HG03108 (cell line): Measurements from ENCODE around the gene GALNT9.

Experiments
- ATAC-seq: cut with Tn5 transposase; IDR thresholded peaks from one replicate; pipeline ENCODE4 v1.9.1; 2021; ENCODE audit warnings: moderate library complexity; ENCODE audit not compliant: unreplicated experiment

Gene GALNT9

DNA sequence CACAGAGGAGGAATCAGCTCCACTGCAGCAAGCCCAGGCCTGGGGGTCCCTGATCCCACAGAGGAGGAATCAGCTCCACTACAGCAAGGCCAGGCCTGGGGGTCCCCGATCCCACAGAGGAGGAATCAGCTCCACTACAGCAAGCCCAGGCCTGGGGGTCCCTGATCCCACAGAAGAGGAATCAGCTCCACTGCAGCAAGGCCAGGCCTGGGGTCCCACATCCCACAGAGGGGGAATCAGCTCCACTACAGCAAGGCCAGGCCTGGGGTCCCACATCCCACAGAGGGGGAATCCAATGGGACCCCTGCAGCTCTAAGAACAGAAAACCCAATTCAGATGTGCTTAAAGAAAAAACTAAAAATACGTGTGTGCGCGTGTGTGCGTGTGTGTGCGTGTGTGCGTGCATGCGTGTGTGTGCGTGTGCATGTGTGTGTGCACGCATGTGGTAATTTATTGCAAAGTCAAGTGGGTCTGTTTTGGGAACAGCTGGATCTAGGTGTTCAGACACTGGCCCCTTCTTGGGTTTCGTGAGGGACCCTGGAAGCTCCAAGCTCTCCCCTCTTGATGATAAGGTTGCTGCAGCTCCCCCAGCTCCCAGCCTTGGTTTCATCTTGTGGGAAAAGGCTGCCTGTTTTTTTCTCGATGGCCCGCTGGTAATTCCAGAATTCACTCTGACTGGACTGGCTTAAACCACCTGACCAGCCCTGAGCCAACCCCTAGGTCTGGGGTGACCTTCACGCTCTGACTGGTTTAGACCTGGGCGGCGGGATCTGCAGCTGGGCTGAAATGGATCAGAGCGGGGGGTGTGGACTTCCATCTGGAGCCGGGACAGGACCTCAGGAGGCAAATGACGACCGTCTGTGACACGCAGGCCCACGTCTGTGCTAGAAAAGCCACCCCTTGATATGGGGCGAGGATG lies 47.1 kb downstream of the GALNT9 start:
- no peak for ATAC-seq

- ATAC-seq: no peak
These were observed 48.4 kb downstream of the GALNT9 start for GRCh38 chr12:132281038-132281437.

- no peak for ATAC-seq
These were observed 49.0 kb downstream of the GALNT9 start for GRCh38 chr12:132280406-132280805.

DNA sequence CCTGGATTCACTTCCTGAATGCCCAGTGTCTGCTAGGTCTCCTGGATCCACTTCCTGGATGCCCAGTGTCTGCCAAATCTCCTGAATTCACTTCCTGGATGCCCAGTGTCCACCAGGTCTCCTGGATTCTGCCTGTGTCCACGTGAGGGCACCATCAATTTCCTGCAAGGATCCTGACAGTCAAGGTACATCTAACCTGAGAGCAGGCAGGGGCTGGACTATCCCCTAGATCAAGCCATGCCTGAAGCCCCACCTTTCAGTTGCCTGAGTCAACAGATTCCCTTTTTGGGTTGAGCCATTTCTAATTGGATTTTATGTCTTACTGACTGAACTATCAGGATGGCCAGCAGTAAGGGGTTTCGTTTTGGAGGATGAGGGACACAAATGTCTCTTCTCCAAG lies 49.5 kb downstream of the GALNT9 start:
- no peak for ATAC-seq

- ATAC-seq: no peak
These were observed 50.1 kb downstream of the GALNT9 start for GRCh38 chr12:132279184-132279889.

DNA sequence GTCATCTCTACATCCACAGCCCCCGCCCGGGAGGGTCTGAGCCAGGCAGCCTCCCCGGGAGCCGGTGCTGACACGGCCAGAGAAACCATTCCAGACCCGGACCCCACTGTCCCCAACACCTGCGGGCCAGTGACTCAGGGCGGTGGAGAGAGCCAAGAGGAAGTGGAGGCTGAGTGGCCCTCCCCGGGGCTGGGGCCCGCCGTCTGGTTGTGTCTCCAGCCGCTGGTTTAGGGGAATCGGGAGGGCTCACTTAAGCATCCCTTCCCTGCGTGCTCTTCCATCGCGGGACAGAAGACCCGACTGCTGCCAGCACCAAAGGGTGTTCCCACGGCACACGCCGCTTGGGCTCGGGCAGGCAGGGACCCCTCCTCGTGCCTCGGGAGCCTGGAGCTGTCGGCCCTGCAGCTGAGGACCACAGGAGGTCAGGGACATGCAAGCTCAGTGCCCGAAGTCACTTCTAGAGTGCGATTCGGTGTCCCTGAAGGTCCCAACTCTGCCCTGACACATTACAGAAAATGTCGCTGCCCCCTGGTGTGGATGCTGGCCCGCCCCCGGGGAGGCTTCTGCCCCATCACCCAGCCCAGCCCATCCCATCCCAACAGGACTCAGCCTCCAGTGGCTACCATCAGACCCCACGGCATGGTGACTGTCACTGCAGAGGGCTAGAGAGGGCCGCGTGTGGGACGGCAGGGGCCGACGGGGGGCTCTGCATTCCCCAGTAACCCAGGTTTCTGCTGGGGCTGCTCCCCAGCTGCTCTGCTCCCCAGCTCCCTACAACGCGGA lies 50.8 kb downstream of the GALNT9 start:
- no peak for ATAC-seq

DNA sequence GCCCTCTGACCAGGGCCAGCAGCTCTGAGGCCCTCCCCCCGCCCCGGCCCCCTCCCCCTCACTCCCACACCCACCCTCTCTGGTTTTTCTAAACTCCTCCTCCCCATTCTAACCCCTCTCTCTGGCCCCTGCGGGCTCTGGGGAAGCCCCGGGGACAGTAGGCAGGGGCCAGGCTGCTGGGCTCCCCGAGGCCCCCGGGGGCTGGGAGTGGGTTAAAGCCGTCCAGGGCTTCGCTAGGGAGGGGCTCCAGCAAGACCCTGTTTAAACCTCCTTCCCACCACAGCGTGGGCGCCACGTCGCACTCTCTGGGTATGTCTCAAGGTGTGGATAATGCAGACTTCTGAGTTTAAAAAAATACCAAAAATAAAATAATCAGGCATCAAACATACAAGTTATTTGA lies 51.4 kb downstream of the GALNT9 start:
- ATAC-seq: no peak

GRCh38 chr12:132277374-132277941 lies 51.9 kb downstream of the GALNT9 start:
- no peak for ATAC-seq

- ATAC-seq: no peak
These were observed 52.5 kb downstream of the GALNT9 start for GRCh38 chr12:132276827-132277373.

DNA sequence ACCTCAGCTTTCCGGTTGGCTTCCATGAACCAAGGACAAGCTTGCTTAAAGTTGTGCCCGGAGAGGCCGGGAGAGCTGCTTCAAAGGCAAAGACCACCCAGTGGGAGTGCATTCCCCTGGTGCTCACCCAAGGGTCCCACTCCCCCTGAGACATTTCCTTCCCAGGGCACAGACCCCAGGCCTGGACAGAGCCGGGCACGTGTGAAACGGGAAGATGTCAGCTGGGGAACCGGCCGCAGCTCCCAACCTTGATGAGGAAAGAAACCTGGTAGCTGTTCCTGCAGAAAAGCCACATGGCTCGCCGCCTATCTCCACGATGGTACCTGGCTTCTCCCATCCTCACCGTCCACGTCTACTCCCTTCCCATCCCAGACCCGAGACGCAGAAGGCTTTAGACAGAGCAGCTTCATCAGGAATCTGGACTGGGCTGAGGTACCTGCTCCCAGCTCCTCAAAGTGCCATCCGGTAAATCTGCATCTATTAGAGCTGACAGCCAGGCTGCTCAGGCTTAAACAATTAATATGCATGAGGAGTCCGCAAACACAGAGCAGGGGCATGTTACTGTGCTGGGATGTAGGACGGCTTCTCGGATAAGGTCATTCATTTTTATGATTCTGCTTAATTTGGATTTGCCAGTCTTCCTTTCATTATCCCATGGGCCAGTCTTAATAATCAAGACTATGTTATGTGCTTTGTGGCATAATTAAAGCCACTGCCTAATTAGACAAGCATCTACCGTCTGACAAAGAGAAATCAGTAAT lies 53.1 kb downstream of the GALNT9 start:
- no peak for ATAC-seq

DNA sequence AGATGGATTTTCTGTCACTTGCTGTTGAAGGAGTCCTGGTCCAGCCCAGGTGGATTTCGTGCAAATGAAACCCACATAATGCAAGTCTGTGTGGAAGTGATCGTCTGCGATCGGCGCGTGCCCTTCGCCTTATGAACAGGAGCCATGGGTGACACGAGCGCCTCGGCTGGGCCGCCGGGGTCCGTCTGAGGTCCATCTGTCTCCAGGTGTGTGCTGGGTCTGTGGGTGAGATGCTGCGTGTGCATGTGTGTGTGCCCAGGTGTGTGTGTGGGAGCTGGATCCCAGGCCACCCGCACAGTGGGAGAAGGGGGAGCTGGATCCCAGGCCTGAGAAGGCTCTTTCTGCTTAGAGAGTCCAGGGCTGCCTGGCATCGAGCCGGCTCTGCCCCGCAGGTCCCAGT lies 53.8 kb downstream of the GALNT9 start:
- ATAC-seq: no peak

- no peak for ATAC-seq
These were observed 54.3 kb downstream of the GALNT9 start for GRCh38 chr12:132275110-132275531.

DNA sequence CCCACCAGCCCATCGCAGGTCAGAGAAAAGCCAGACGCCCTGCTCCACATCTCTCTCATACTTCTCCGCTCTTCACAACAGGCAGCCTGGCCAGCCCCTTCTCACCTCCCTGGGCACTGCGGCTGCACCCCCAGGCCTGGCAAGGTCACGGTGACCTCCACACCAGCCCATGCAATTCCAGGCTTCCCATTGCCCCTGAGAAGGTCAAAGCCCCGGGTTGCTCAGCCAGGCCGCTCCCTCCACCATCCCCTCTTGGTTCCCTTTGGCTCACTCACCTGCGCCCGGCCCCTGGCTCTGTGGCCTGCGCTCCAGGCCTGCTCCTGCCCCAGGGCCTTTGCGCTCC lies 55.4 kb downstream of the GALNT9 start:
- ATAC-seq: no peak

DNA sequence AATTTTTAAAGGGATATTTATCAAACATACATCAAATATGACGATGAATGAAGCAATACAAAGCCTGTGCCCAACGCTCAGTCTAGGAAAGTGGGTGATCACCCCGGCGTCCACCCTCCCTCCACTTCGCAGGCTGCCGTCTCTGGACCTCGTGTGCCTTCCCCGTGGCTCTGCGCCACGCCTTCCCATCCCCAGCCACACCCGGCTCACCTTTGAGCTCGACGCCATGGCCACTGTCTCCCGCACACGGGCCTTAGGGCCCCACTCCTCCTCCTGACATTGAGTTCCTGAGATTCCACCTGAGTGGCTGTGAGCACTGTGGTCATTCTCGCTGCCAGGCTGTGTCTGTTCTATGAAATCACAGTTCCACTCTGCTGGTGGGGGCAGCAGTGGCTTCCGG lies 56.7 kb downstream of the GALNT9 start:
- no peak for ATAC-seq

- no peak for ATAC-seq
These were observed 57.7 kb downstream of the GALNT9 start for GRCh38 chr12:132271755-132272092.

DNA sequence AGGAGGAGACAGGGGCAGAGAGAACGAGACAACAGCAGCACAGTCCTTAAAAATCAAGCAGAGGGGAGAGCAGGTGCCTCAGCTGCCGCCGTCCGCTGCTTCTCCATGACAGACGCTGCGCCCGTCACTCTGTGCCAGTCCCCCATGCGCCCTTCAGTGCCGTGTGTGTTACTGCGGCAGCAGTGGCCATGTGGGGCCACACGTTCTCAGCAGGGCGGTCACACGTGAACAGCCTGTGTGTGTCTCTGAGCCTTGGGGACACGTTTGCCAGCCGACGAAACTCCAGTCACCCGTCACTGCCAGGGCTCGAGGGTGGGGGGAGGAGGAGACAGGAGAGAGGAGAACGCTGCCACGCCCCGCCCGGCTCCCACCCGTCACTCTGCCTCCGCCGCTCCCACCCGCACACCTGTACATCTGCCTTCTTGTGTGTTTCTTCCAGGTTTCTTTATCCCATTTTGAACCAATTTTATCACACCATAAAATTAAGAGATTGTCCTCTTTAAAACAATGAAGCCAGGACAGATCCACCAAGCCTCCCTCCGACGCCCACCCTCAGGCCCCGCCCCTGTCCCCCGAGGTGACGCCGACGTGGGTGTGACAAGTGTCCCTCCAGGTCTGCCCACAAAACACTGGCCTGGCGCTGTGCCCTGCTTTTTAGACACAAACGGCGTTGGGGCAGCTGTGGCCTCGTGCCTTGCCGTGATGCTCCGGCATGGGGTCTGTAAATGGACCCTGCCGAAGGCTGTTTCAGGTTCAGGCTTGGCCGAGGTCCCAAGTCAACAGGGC lies 58.2 kb downstream of the GALNT9 start:
- no peak for ATAC-seq

GRCh38 chr12:132270516-132270915 lies 58.9 kb downstream of the GALNT9 start:
- no peak for ATAC-seq

GRCh38 chr12:132269271-132269968 lies 60.0 kb downstream of the GALNT9 start:
- ATAC-seq: no peak

- no peak for ATAC-seq
These were observed 60.7 kb downstream of the GALNT9 start for GRCh38 chr12:132268674-132269073.
